ENCODE data around the gene DDX50. TPM values are rescaled to one million over a fixed set of nuclear protein-coding genes. Genes with fewer than 3 reads are reported as not detected.

The DDX50 gene
- total RNA-seq, 1 experiment from 2014 or later: 33.8 TPM

GRCh38 chr10:68878496-68878895 is 22.6 kb upstream of the DDX50 start:
- no TSS peak for BruUV-seq (replicated peaks)
- 0 out of 2 replicates have a peak, but pooled peaks cover 4% of the 10 kb centered on the region for H3F3A ChIP-seq (ENCODE audit: insufficient read depth, low read depth)
- H3K27ac ChIP-seq: no peak overlapping the region
- H3K4me1 ChIP-seq (replicated peaks; ENCODE audit: insufficient read depth): no peaks in the 10 kb centered on the region
- no peak overlapping the region for H2AFZ ChIP-seq
- no peaks in the 10 kb centered on the region for H3K9me3 ChIP-seq (ENCODE audit: insufficient read depth, low read depth)
- H3K4me3 ChIP-seq: no peak overlapping the region
- H3K4me2 ChIP-seq: no peak overlapping the region
- H3K36me3 ChIP-seq (ENCODE audit: low read depth): no peaks in the 10 kb centered on the region
- intact Hi-C loops (cut with micrococcal nuclease; ENCODE audit: unreplicated experiment): no loop called here
- no peaks in the 10 kb centered on the region for H3K27me3 ChIP-seq (ENCODE audit: insufficient read depth, low read depth)
- TF ChIP-seq EZH2 (IDR thresholded peaks at IDR 0.05; ENCODE audit: low read depth) (no peak), CTCF (conservative IDR thresholded peaks at IDR 0.05) (no peak)
- CTCF ChIA-PET: interaction anchor here (0.6 kb wide), 1 partner anchor 92 kb away, joined by 5 read pairs; no protein-coding TSS in a partner anchor
- no peak for DNase-seq
- H3K9me2 ChIP-seq (ENCODE audit: insufficient read depth): no peaks in the 10 kb centered on the region
- no peaks in the 10 kb centered on the region for H4K20me1 ChIP-seq (ENCODE audit: insufficient read depth)
- H3K79me2 ChIP-seq (ENCODE audit: low read depth): no peaks in the 10 kb centered on the region
- POLR2A ChIA-PET (ENCODE audit: unreplicated experiment): no interaction called here

GRCh38 chr10:68879628-68880027 is 21.5 kb upstream of the DDX50 start:
- H3K79me2 ChIP-seq (ENCODE audit: low read depth): no peaks in the 10 kb centered on the region
- H3K36me3 ChIP-seq (ENCODE audit: low read depth): no peaks in the 10 kb centered on the region
- POLR2A ChIA-PET (ENCODE audit: unreplicated experiment): no interaction called here
- intact Hi-C loops (cut with micrococcal nuclease; ENCODE audit: unreplicated experiment): no loop called here
- H3K4me3 ChIP-seq: no peak overlapping the region
- H3K4me1 ChIP-seq (replicated peaks; ENCODE audit: insufficient read depth): no peaks in the 10 kb centered on the region
- H3F3A ChIP-seq (ENCODE audit: insufficient read depth, low read depth): 0 out of 2 replicates have a peak, but pooled peaks cover 4% of the 10 kb centered on the region
- no peaks in the 10 kb centered on the region for H3K9me2 ChIP-seq (ENCODE audit: insufficient read depth)
- no TSS peak for BruUV-seq (replicated peaks)
- DNase-seq: no peak
- no peaks in the 10 kb centered on the region for H3K9me3 ChIP-seq (ENCODE audit: insufficient read depth, low read depth)
- H3K27ac ChIP-seq: no peak overlapping the region
- no peak overlapping the region for H2AFZ ChIP-seq
- CTCF ChIA-PET: no interaction called here
- TF ChIP-seq CTCF (conservative IDR thresholded peaks at IDR 0.05) (no peak), EZH2 (IDR thresholded peaks at IDR 0.05; ENCODE audit: low read depth) (no peak)
- H4K20me1 ChIP-seq (ENCODE audit: insufficient read depth): no peaks in the 10 kb centered on the region
- H3K27me3 ChIP-seq (ENCODE audit: insufficient read depth, low read depth): no peaks in the 10 kb centered on the region
- no peak overlapping the region for H3K4me2 ChIP-seq

GRCh38 chr10:68880181-68880580 is 20.9 kb upstream of the DDX50 start:
- Histone ChIP-seq H3K4me2 (no peak overlapping the region), H3K9me3 (ENCODE audit: insufficient read depth, low read depth) (no peaks in the 10 kb centered on the region), H3F3A (ENCODE audit: insufficient read depth, low read depth) (0 out of 2 replicates have a peak, but pooled peaks cover 4% of the 10 kb centered on the region), H3K4me3 (no peak overlapping the region), H4K20me1 (ENCODE audit: insufficient read depth) (no peaks in the 10 kb centered on the region), H3K79me2 (ENCODE audit: low read depth) (no peaks in the 10 kb centered on the region), H3K36me3 (ENCODE audit: low read depth) (no peaks in the 10 kb centered on the region), H3K9me2 (ENCODE audit: insufficient read depth) (no peaks in the 10 kb centered on the region), H3K4me1 (replicated peaks; ENCODE audit: insufficient read depth) (no peaks in the 10 kb centered on the region), H2AFZ (no peak overlapping the region), H3K27ac (no peak overlapping the region), H3K27me3 (ENCODE audit: insufficient read depth, low read depth) (no peaks in the 10 kb centered on the region)
- no TSS peak for BruUV-seq (replicated peaks)
- DNase-seq: no peak
- intact Hi-C loops (cut with micrococcal nuclease; ENCODE audit: unreplicated experiment): no loop called here
- CTCF ChIA-PET: no interaction called here
- TF ChIP-seq CTCF (conservative IDR thresholded peaks at IDR 0.05) (no peak), EZH2 (IDR thresholded peaks at IDR 0.05; ENCODE audit: low read depth) (no peak)
- POLR2A ChIA-PET (ENCODE audit: unreplicated experiment): no interaction called here
